Gastrocnemius medialis (tissue), 4 donors: ENCODE data around the gene RPS8. TPM values are rescaled to one million over a fixed set of nuclear protein-coding genes. Genes with fewer than 3 reads are reported as not detected.
"Not testable (repeated sequence)": the region's sequence is repeated elsewhere in the genome, so short reads cannot be mapped to it uniquely, and the experiment has no call there.

Source experiments
- ATAC-seq, 2 donors: fragments of 150-250 bp; one replicate each; pipeline ENCODE4 v1.9.1; 2016
- DNase-seq, 2 donors: peaks; one replicate each; pipeline ENCODE4 v3.0.0-alpha.2; 2019
- H3K27ac ChIP-seq, 4 donors: fragments of 200-600 bp; sonication (generic); 1 replicate in 1 of 4; 2 replicates in 3 of 4; pipeline ENCODE4 v1.5.1; 2016 to 2018; ENCODE audit warnings: mild to moderate bottlenecking in 2 of 4, moderate library complexity in 1 of 4
- H3K27me3 ChIP-seq, 3 donors: fragments of 200-600 bp; sonication (generic) in 2 of 3; 1 replicate in 1 of 3; 2 replicates in 2 of 3; pipeline versions ENCODE4 v1.5.1 to v1.6.0; 2016 to 2019; ENCODE audit warnings: mild to moderate bottlenecking in 1 of 3, moderate library complexity in 1 of 3
- H3K36me3 ChIP-seq, 2 donors: fragments of 200-600 bp; sonication (generic) in 1 of 2; one replicate each; pipeline ENCODE4 v1.5.1; 2017 to 2018
- H3K4me1 ChIP-seq, 2 donors: fragments of 200-600 bp; sonication (generic) in 1 of 2; one replicate each; pipeline ENCODE4 v1.5.1; 2016 to 2017; ENCODE audit warnings: mild to moderate bottlenecking in 2 of 2
- H3K4me3 ChIP-seq, 4 donors: fragments of 200-600 bp; sonication (generic) in 3 of 4; 1 replicate in 1 of 4; 2 replicates in 3 of 4; pipeline ENCODE4 v1.5.1; 2016 to 2019; ENCODE audit warnings: mild to moderate bottlenecking in 2 of 4
- H3K9me3 ChIP-seq, 3 donors: fragments of 200-600 bp; sonication (generic) in 2 of 3; 1 replicate in 1 of 3; 2 replicates in 2 of 3; pipeline ENCODE4 v1.5.1; 2016 to 2019
- CTCF ChIP-seq, 5 experiments: fragments of 450-650 bp in 3 of 5; fragments of 200-600 bp in 2 of 5; sonication (generic) in 2 of 5; IDR thresholded peaks in 4 of 5; conservative IDR thresholded peaks in 1 of 5; 1 replicate in 4 of 5; 2 replicates in 1 of 5; pipeline ENCODE4 v1.5.1; 2016 to 2019; ENCODE audit warnings: antibody characterized with exemption in 5 of 5, mild to moderate bottlenecking in 3 of 5, moderate library complexity in 3 of 5
- POLR2A ChIP-seq, 2 donors: fragments of 450-650 bp; IDR thresholded peaks; one replicate each; pipeline ENCODE4 v1.6.1; 2017; ENCODE audit warnings: antibody characterized with exemption in 2 of 2, mild to moderate bottlenecking in 2 of 2, moderate library complexity in 2 of 2
- in situ Hi-C, 4 donors: fragments of 200-750 bp; cut with MboI; loops; one replicate each; pipeline versions ENCODE4 v1.15.0 to v1.8.0; 2017; ENCODE audit warnings: low sequenced_read_pairs in 4 of 4
- intact Hi-C: fragments of 100-400 bp; cut with DNase I; formaldehyde crosslinking; loops from one replicate; pipeline ENCODE4 v1.15.1; 2023; ENCODE audit warnings: low total_unique reads
- total RNA-seq, 4 donors: library from RNA; depleted of rRNA; stranded (reverse); fragments of >200 nt; gene quantifications; one replicate each; pipeline versions ENCODE4 v1.1.0 to v1.2.3, GENCODE V29; 2016

The RPS8 gene
- total RNA-seq, 4 donors from 2014 or later = 1,137 to 2,085 (median 1,818) TPM

- no peak for DNase-seq
- in situ Hi-C loops (no loop called here), intact Hi-C loops (loop anchor here (1.0 to 5.0 kb wide), 2 partner anchors 33 to 89 kb away; partner anchors contain the start of genes BEST4 and RNU5D-1)
- Histone ChIP-seq H3K36me3 (no peaks in the 10 kb centered on the region), H3K27ac (peak overlapping the region; percentile 86 to 91 (median 89)), H3K9me3 (no peaks in the 10 kb centered on the region), H3K4me3 (peak overlapping the region; percentile 46 to 70 (median 64)), H3K27me3 (no peaks in the 10 kb centered on the region), H3K4me1 (peaks cover 6 to 13% of the 10 kb centered on the region in 2 donors)
- peak; percentile 15 to 44 for ATAC-seq
- TF ChIP-seq CTCF (IDR thresholded peaks at IDR 0.05 in 4 of 5, conservative IDR thresholded peaks at IDR 0.05 in 1 of 5) = no peak
- no peak for TF ChIP-seq POLR2A (IDR thresholded peaks at IDR 0.05)
Measured at GRCh38 chr1:44820328-44821239, 45.2 kb downstream of the RPS8 start.

DNA sequence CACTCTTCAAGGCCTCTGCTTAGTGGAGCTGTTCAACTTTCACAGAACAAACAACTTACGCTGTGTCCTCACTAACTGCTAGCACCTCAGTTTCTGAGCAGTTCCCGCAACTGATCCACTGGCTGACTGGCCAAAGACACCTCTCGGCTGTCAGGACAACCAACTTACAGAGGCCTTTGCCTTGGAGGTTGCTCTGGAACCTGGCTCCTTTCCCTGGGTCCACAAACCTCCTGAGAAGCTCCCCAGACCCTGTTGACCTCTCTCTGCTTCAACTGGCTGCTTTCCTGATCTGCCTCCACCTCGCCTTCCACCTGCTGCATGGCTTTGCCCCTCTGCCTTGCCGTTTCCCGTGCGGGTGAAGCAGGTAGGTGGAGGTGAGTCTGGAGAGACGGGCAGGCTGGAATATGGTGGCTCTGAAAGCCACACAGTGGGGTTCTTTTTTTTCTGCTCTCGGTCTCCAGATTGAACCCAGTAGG lies 45.9 kb downstream of the RPS8 start:
- Histone ChIP-seq H3K4me1 (peaks cover 6 to 13% of the 10 kb centered on the region in 2 donors), H3K27me3 (no peaks in the 10 kb centered on the region), H3K27ac (peak overlapping the region in 2 of 4 donors; percentile 86 to 91), H3K9me3 (no peaks in the 10 kb centered on the region), H3K4me3 (no peak overlapping the region), H3K36me3 (no peaks in the 10 kb centered on the region)
- ATAC-seq (no peak), DNase-seq (no peak)
- intact Hi-C loops = loop anchor here (5.0 kb wide), 1 partner anchor 34 kb away; the partner anchor contains the start of gene BEST4
- in situ Hi-C loops = no loop called here
- TF ChIP-seq CTCF (IDR thresholded peaks at IDR 0.05 in 4 of 5, conservative IDR thresholded peaks at IDR 0.05 in 1 of 5) = no peak
- no peak for TF ChIP-seq POLR2A (IDR thresholded peaks at IDR 0.05)

GRCh38 chr1:44822131-44822701 lies 46.9 kb downstream of the RPS8 start:
- H3K36me3 ChIP-seq = no peaks in the 10 kb centered on the region
- in situ Hi-C loops (no loop called here), intact Hi-C loops (loop anchor here (5.0 kb wide), 1 partner anchor 35 kb away; the partner anchor contains the start of gene BEST4)
- TF ChIP-seq CTCF (IDR thresholded peaks at IDR 0.05 in 4 of 5, conservative IDR thresholded peaks at IDR 0.05 in 1 of 5) = no peak
- no peak for TF ChIP-seq POLR2A (IDR thresholded peaks at IDR 0.05)
- H3K27me3 ChIP-seq = no peaks in the 10 kb centered on the region
- H3K27ac ChIP-seq = no peak overlapping the region
- no peaks in the 10 kb centered on the region for H3K9me3 ChIP-seq
- H3K4me3 ChIP-seq = no peak overlapping the region
- ATAC-seq = no peak
- no peak for DNase-seq
- H3K4me1 ChIP-seq = peaks cover 6 to 13% of the 10 kb centered on the region in 2 donors

GRCh38 chr1:44822981-44823451 lies 47.7 kb downstream of the RPS8 start:
- DNase-seq (no peak), ATAC-seq (no peak)
- in situ Hi-C loops = no loop called here
- Histone ChIP-seq H3K27ac (no peak overlapping the region), H3K27me3 (no peaks in the 10 kb centered on the region), H3K36me3 (no peaks in the 10 kb centered on the region), H3K9me3 (no peaks in the 10 kb centered on the region), H3K4me1 (peaks cover 6 to 13% of the 10 kb centered on the region in 2 donors), H3K4me3 (no peak overlapping the region)
- intact Hi-C loops = loop anchor here (5.0 kb wide), 1 partner anchor 36 kb away; the partner anchor contains the start of gene BEST4
- TF ChIP-seq CTCF (IDR thresholded peaks at IDR 0.05 in 4 of 5, conservative IDR thresholded peaks at IDR 0.05 in 1 of 5) (no peak), POLR2A (IDR thresholded peaks at IDR 0.05) (no peak)

GRCh38 chr1:44824392-44824791 lies 49.1 kb downstream of the RPS8 start:
- DNase-seq, H3K36me3 ChIP-seq, H3K9me3 ChIP-seq, H3K27ac ChIP-seq, H3K4me1 ChIP-seq, ATAC-seq, H3K4me3 ChIP-seq, in situ Hi-C loops, H3K27me3 ChIP-seq: not testable (repeated sequence)
- intact Hi-C loops = loop anchor here (5.0 kb wide), 1 partner anchor 37 kb away; the partner anchor contains the start of gene BEST4
